ENCODE data around the gene SLC3A2. TPM values are rescaled to one million over a fixed set of nuclear protein-coding genes. Genes with fewer than 3 reads are reported as not detected.
A peak's percentile ranks its signal among the peaks of the same experiment; 100 is the strongest.
"Not testable (repeated sequence)": the region's sequence is repeated elsewhere in the genome, so short reads cannot be mapped to it uniquely, and the experiment has no call there.

Gene SLC3A2
- total RNA-seq, 3 donors from 2014 or later, result 147 to 214 (median 171) TPM

- H3K9me3 ChIP-seq, result no peaks in the 10 kb centered on the region
- DNase-seq (ENCODE audit: low spot score in 2 of 2), result peak in 1 of 2 donors; percentile 32
- peaks cover 0 to 7% of the 10 kb centered on the region in 2 donors for H3K4me1 ChIP-seq
- H3K36me3 ChIP-seq, result no peaks in the 10 kb centered on the region
- intact Hi-C loops (cut with DNase I; ENCODE audit: low total_unique reads), result no loop called here
- H3K27ac ChIP-seq, result peak overlapping the region; percentile 96 to 99
- no peaks in the 10 kb centered on the region for H3K27me3 ChIP-seq
- H3K4me3 ChIP-seq, result peak overlapping the region; percentile 51 to 99 (median 91)
- no peak for TF ChIP-seq POLR2A (IDR thresholded peaks at IDR 0.05)
- TF ChIP-seq, protein P1, sequence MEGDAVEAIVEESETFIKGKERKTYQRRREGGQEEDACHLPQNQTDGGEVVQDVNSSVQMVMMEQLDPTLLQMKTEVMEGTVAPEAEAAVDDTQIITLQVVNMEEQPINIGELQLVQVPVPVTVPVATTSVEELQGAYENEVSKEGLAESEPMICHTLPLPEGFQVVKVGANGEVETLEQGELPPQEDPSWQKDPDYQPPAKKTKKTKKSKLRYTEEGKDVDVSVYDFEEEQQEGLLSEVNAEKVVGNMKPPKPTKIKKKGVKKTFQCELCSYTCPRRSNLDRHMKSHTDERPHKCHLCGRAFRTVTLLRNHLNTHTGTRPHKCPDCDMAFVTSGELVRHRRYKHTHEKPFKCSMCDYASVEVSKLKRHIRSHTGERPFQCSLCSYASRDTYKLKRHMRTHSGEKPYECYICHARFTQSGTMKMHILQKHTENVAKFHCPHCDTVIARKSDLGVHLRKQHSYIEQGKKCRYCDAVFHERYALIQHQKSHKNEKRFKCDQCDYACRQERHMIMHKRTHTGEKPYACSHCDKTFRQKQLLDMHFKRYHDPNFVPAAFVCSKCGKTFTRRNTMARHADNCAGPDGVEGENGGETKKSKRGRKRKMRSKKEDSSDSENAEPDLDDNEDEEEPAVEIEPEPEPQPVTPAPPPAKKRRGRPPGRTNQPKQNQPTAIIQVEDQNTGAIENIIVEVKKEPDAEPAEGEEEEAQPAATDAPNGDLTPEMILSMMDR (IDR thresholded peaks at IDR 0.05), result no peak
- no peak for TF ChIP-seq POLR2AphosphoS5 (IDR thresholded peaks at IDR 0.05)
Observed at GRCh38 chr11:62842171-62842741, 38.4 kb upstream of the SLC3A2 start.

GRCh38 chr11:62842891-62843290 lies 37.8 kb upstream of the SLC3A2 start:
- H3K9me3 ChIP-seq; H3K4me1 ChIP-seq; DNase-seq (ENCODE audit: low spot score in 2 of 2); H3K36me3 ChIP-seq; H3K27me3 ChIP-seq; intact Hi-C loops (cut with DNase I; ENCODE audit: low total_unique reads): not testable (repeated sequence)
- peak overlapping the region; percentile 96 to 99 for H3K27ac ChIP-seq
- H3K4me3 ChIP-seq, result peak overlapping the region in 1 of 3 donors; percentile 51

DNA sequence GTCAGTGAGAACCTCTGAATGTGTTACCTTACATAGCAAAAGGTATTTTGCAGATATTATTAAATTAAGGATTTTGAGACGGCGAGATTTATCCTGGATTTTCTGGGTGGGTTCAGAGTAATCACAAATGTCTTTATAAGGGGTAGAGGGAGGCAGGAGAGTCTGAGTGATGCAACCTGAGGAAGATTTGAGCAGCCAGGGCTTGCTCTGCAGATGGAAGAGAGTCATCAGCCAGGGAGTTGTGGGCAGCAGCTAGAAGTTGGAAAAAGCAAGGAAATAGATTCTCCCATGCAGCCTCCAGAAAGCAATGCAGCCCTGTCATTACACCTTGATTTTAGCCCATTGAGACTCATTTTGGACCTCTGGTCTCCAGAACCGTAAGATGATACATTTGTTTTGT lies 37.2 kb upstream of the SLC3A2 start:
- TF ChIP-seq POLR2A (IDR thresholded peaks at IDR 0.05), result no peak
- TF ChIP-seq, protein P1 (IDR thresholded peaks at IDR 0.05), result no peak
- TF ChIP-seq POLR2AphosphoS5 (IDR thresholded peaks at IDR 0.05), result no peak
- DNase-seq (ENCODE audit: low spot score in 2 of 2), result no peak
- Histone ChIP-seq H3K9me3 (no peaks in the 10 kb centered on the region), H3K27me3 (no peaks in the 10 kb centered on the region), H3K36me3 (no peaks in the 10 kb centered on the region), H3K27ac (no peak overlapping the region), H3K4me3 (no peak overlapping the region), H3K4me1 (peaks cover 0 to 2% of the 10 kb centered on the region in 2 donors)
- intact Hi-C loops (cut with DNase I; ENCODE audit: low total_unique reads), result no loop called here

- Histone ChIP-seq H3K36me3 (no peaks in the 10 kb centered on the region), H3K27ac (no peak overlapping the region), H3K9me3 (no peaks in the 10 kb centered on the region), H3K27me3 (no peaks in the 10 kb centered on the region), H3K4me1 (no peaks in the 10 kb centered on the region), H3K4me3 (no peak overlapping the region)
- DNase-seq (ENCODE audit: low spot score in 2 of 2), result no peak
- intact Hi-C loops (cut with DNase I; ENCODE audit: low total_unique reads), result no loop called here
- TF ChIP-seq, protein P1 (IDR thresholded peaks at IDR 0.05), result no peak
- TF ChIP-seq POLR2A (IDR thresholded peaks at IDR 0.05), result no peak
- TF ChIP-seq POLR2AphosphoS5 (IDR thresholded peaks at IDR 0.05), result no peak
Observed at GRCh38 chr11:62844154-62844553, 36.5 kb upstream of the SLC3A2 start.

- Histone ChIP-seq H3K36me3 (no peaks in the 10 kb centered on the region), H3K9me3 (no peaks in the 10 kb centered on the region), H3K4me3 (no peak overlapping the region), H3K27ac (no peak overlapping the region), H3K27me3 (no peaks in the 10 kb centered on the region), H3K4me1 (no peaks in the 10 kb centered on the region)
- TF ChIP-seq, protein P1 (IDR thresholded peaks at IDR 0.05), result no peak
- TF ChIP-seq POLR2A (IDR thresholded peaks at IDR 0.05), result no peak
- intact Hi-C loops (cut with DNase I; ENCODE audit: low total_unique reads), result no loop called here
- no peak for DNase-seq (ENCODE audit: low spot score in 2 of 2)
Observed at GRCh38 chr11:62846177-62846576, 34.5 kb upstream of the SLC3A2 start.

Measured in breast epithelium (tissue), 4 donors.